Coronary artery (tissue), 2 donors: Measurements from ENCODE around the gene DYNC1LI1.
"Not testable (repeated sequence)": the region's sequence is repeated elsewhere in the genome, so short reads cannot be mapped to it uniquely, and the experiment has no call there.

Source experiments
- DNase-seq: peaks from one replicate; pipeline ENCODE4 v3.0.0-alpha.2; 2017; ENCODE audit warnings: low spot score
- H3K27ac ChIP-seq, 2 donors: fragments of 200-600 bp; sonication (generic); one replicate each; pipeline ENCODE4 v1.5.1; 2016 to 2019
- H3K4me3 ChIP-seq: fragments of 200-600 bp; sonication (generic); 2 replicates; pipeline ENCODE4 v1.5.1; 2016; ENCODE audit warnings: mild to moderate bottlenecking, moderate library complexity
- TF ChIP-seq, protein P1 (sequence below): fragments of 200-600 bp; sonication (generic); IDR thresholded peaks from one replicate; pipeline ENCODE4 v1.5.1; 2019; ENCODE audit warnings: antibody characterized with exemption

The DYNC1LI1 gene

DNA sequence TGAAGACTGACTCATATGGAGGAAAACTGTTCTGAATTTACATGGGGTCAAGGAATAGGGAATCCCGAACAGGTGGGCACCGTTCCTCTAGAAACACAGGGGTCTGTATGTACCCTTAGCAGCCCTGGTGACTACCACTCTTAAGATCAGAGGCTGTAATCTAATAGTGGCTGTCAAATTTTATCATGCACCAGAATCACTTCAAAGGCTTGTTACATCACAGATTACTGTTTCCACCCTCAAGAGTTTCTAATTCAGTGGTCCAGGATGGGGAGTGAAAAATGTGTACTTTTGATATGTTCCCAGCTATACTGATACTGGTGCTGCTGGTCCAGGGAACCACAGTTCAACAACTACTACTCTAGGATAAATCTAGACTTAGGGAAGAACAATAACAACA, 27.9 kb downstream of the DYNC1LI1 start:
- no peak for DNase-seq
- no peak overlapping the region for H3K27ac ChIP-seq
- TF ChIP-seq, protein P1, sequence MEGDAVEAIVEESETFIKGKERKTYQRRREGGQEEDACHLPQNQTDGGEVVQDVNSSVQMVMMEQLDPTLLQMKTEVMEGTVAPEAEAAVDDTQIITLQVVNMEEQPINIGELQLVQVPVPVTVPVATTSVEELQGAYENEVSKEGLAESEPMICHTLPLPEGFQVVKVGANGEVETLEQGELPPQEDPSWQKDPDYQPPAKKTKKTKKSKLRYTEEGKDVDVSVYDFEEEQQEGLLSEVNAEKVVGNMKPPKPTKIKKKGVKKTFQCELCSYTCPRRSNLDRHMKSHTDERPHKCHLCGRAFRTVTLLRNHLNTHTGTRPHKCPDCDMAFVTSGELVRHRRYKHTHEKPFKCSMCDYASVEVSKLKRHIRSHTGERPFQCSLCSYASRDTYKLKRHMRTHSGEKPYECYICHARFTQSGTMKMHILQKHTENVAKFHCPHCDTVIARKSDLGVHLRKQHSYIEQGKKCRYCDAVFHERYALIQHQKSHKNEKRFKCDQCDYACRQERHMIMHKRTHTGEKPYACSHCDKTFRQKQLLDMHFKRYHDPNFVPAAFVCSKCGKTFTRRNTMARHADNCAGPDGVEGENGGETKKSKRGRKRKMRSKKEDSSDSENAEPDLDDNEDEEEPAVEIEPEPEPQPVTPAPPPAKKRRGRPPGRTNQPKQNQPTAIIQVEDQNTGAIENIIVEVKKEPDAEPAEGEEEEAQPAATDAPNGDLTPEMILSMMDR = no peak
- H3K4me3 ChIP-seq = no peak overlapping the region

DNA sequence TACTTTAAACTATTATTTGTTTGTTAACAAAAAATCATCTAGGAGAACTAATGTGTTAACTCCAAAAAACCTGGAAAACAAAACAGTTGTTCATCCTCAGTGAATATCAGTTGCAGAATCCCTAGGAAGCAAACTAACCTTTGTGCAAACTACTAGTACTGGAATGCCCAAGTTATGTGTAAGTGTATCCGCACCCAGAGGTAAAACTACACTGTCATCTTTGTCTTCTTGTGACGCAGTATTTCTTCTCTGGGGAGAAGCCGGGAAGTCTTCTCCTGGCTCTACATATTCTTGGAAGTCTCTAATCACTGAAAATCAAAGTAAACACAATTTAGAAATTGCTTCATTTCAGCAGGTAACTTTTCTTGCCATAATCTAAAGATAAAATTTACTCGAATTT, 29.8 kb downstream of the DYNC1LI1 start:
- no peak for DNase-seq
- Histone ChIP-seq H3K4me3 (no peak overlapping the region), H3K27ac (no peak overlapping the region)
- TF ChIP-seq, protein P1 = no peak

DNA sequence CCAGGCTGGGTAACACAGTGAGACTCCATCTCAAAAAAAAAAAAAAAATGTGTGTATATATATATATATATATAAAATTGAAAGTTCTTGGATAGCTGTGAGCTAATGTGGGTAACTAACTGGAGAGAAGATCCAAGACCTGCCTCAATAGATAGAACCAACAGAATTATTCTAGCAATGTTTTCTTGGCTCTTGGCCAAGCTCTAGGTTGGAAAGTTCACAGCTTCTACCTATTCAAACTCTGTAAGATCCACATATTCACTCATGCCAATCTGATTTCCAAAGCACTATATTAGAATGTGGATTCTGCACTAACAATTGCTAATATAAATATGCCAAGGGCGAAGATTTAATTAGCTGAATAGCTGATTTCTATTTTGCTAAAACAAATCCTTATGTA, 38.2 kb downstream of the DYNC1LI1 start:
- TF ChIP-seq, protein P1 = no peak
- no peak overlapping the region for H3K27ac ChIP-seq
- H3K4me3 ChIP-seq = no peak overlapping the region
- DNase-seq = no peak

DNA sequence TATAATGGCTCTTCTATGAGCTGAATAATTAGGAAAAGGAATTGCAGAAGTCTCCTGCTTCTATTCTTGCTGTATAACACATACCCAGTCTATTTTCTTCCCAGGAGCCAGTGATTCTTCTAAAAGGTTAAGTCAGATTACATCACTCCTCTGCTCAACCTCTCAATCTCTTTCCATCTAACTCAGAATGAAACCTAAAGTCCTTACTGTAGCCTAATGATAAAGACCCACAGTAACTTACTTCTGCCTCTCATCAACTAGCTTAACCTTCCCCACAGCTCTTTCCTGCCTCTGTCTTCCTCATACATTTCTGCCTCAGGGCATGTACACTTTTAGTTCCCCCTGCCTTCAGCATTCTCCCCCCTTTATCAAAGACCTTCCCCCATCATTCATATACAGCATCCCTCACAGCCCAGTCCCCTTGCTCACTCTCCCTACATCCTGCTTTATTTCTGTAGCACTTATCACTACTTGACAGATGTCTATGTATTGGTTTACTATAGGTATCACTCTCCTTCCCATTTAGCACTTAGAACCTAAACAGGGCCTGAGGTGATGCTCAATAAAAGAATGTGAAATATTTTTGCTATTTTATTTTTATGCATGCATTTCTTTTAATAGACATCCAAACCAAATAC, 39.5 kb downstream of the DYNC1LI1 start:
- Histone ChIP-seq H3K27ac (no peak overlapping the region), H3K4me3 (no peak overlapping the region)
- TF ChIP-seq, protein P1 = no peak
- DNase-seq = no peak

DNA sequence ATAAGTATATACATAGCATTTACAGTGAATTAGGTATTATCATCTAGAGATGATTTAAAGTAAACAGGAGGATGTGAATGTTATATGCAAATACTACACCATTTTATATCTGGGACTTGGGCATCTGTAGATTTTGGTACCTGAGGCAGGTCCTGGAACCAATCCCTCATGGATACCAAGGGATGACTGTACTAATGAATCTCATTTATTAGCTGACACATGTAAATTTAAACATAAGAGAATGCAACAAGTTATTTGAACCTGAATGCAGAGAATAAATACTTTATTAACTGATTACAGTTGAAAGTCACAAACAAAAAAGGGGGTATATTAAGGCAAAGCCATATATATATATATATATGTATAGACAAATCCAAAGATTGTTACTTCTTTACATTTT, 44.9 kb downstream of the DYNC1LI1 start:
- TF ChIP-seq, protein P1 = no peak
- Histone ChIP-seq H3K27ac (no peak overlapping the region), H3K4me3 (no peak overlapping the region)
- DNase-seq = no peak

DNA sequence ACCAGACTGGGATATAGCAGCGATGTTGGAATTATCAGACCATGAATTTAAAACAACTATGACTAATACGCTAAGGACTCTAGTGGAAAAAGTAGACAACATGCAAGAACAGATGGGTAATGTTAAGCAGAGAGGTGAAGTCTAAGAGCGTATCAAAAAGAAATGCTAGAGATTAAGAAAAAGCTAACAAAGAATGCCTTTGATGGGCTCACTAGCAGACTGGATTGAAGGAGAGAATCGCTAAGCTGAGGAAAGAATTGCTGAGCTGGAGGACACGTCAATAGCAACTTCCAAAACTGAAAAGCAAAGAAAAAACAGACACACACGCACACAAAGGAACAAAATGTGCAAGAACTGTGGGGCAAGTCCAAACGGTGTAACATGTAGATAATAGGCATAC, 48.0 kb downstream of the DYNC1LI1 start:
- H3K27ac ChIP-seq = no peak overlapping the region
- TF ChIP-seq, protein P1 = no peak
- no peak overlapping the region for H3K4me3 ChIP-seq
- DNase-seq = no peak

DNA sequence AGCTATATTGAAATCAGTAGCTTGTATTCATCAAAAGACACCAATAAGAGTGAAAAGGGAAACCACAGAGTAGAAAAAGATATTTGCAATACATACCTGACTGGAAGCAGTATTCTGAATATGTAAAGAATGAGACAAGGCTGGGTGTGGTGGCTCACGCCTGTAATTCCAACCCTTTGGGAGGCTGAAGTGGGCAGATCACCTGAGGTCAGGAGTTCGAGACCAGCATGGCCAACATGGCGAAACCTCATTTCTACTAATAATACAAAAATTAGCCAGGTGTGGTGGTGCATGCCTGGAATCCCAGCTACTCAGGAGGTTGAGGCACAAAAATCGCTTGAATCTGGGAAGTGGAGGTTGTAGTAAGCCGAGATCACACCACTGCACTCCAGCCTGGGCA, 51.7 kb downstream of the DYNC1LI1 start:
- H3K27ac ChIP-seq, H3K4me3 ChIP-seq, DNase-seq: not testable (repeated sequence)

DNA sequence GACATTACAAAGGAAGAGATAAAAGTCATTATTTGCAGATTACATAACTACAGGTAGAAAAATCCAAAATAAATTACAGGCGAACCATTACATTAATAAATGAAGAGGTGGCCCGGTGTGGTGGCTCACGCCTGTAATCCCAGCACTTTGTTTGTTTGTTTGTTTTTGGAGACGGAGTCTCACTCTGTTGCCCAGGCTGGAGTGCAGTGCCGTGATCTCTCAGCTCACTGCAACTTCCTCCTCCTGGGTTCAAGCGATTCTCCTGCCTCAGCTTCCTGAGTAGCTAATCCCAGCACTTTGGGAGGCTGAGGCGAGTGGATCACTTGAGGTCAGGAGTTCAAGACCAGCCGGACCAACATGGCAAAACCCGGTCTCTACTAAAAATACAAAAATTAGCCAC, 53.9 kb downstream of the DYNC1LI1 start:
- H3K27ac ChIP-seq = peak overlapping the region in 1 of 2 donors; percentile 38
- H3K4me3 ChIP-seq, DNase-seq: not testable (repeated sequence)
